OCI-LY7 (cell line): ENCODE measurements around the gene EDC3. TPM values are rescaled to one million over a fixed set of nuclear protein-coding genes. Genes with fewer than 3 reads are reported as not detected.

Source experiments
- BruUV-seq: library from RNA; stranded (reverse); fragments of 400-500 nt; replicated peaks from 2 replicates; lab custom pipeline; 2021; lab: Mats Ljungman, UMichigan
- CTCF ChIA-PET: fragments of 300-600 bp; sonication (Branson Sonifier 250); formaldehyde crosslinking; loops from one replicate; lab custom pipeline; 2022; ENCODE audit warnings: antibody characterized with exemption; ENCODE audit not compliant: unreplicated experiment; lab: Charles Lee
- POLR2A ChIA-PET: fragments of 300-600 bp; sonication (Branson Sonifier 250); formaldehyde crosslinking; loops from one replicate; lab custom pipeline; 2022; ENCODE audit warnings: antibody characterized with exemption; lab: Charles Lee
- DNase-seq: peaks from one replicate; pipeline ENCODE4 v3.0.0-alpha.2; 2015; ENCODE audit warnings: low spot score
- H2AFZ ChIP-seq: fragments of 200-600 bp; sonication (generic), shearing (Covaris generic); 2 replicates; pipeline ENCODE4 v1.6.1; 2014; ENCODE audit warnings: mild to moderate bottlenecking, antibody characterized with exemption, low read length, moderate library complexity
- H3K27ac ChIP-seq: fragments of 200-600 bp; sonication (generic); 2 replicates; pipeline ENCODE4 v1.5.1; 2014; ENCODE audit warnings: mixed run types, low read depth, mild to moderate bottlenecking, moderate library complexity, low read length, inconsistent platforms; ENCODE audit not compliant: poor library complexity, severe bottlenecking
- H3K36me3 ChIP-seq: fragments of 200-600 bp; sonication (generic); 2 replicates; pipeline ENCODE4 v1.6.1; 2014; ENCODE audit warnings: mild to moderate bottlenecking, antibody characterized with exemption, low read length, moderate library complexity, mixed read lengths; ENCODE audit not compliant: insufficient read depth
- H3K4me1 ChIP-seq: fragments of 200-600 bp; sonication (generic); 2 replicates; pipeline ENCODE4 v1.5.1; 2014; ENCODE audit warnings: mild to moderate bottlenecking, low read length; ENCODE audit not compliant: insufficient read depth, poor library complexity, severe bottlenecking
- H3K4me2 ChIP-seq: fragments of 200-600 bp; sonication (generic); 2 replicates; pipeline ENCODE4 v1.6.1; 2014; ENCODE audit warnings: mild to moderate bottlenecking, low read length
- H3K4me3 ChIP-seq: fragments of 200-600 bp; sonication (generic); 2 replicates; pipeline ENCODE4 v1.5.1; 2014; ENCODE audit warnings: mild to moderate bottlenecking, low read depth, low read length; ENCODE audit not compliant: poor library complexity, severe bottlenecking
- H3K79me2 ChIP-seq: fragments of 200-600 bp; sonication (generic); 2 replicates; pipeline ENCODE4 v1.6.1; 2016; ENCODE audit warnings: low read depth, mild to moderate bottlenecking, low read length, moderate library complexity, mixed read lengths; ENCODE audit not compliant: insufficient read depth
- H3K9me2 ChIP-seq: fragments of 200-600 bp; sonication (generic); 2 replicates; pipeline ENCODE4 v1.6.1; 2016; ENCODE audit warnings: mild to moderate bottlenecking, low read length, mixed read lengths; ENCODE audit not compliant: insufficient read depth
- H3K9me3 ChIP-seq: fragments of 200-600 bp; sonication (generic); 2 replicates; pipeline ENCODE4 v1.6.1; 2014; ENCODE audit warnings: mild to moderate bottlenecking, mixed run types, low read length, mixed read lengths
- H4K20me1 ChIP-seq: fragments of 200-600 bp; sonication (generic); 2 replicates; pipeline ENCODE4 v1.6.1; 2014; ENCODE audit warnings: mild to moderate bottlenecking, antibody characterized with exemption, low read length, moderate library complexity, mixed read lengths; ENCODE audit not compliant: insufficient read depth
- EZH2phosphoT487 ChIP-seq: fragments of 200-600 bp; sonication (generic); IDR thresholded peaks from 2 replicates; pipeline ENCODE4 v1.6.1; 2018; ENCODE audit warnings: low read depth, borderline replicate concordance, mild to moderate bottlenecking, mixed run types, antibody characterized with exemption, low read length, moderate library complexity, mixed read lengths
- intact Hi-C: fragments of 100-400 bp; cut with micrococcal nuclease; formaldehyde crosslinking; loops from one replicate; pipeline ENCODE4 v1.10.0; 2022; ENCODE audit not compliant: unreplicated experiment
- total RNA-seq, 2 experiments: library from RNA; depleted of rRNA in 1 of 2; stranded (reverse); fragments of >200 nt in 1 of 2; shearing (Covaris generic) in 1 of 2; gene quantifications; 2 replicates each; pipeline ENCODE4 v1.2.3, GENCODE V29; 2014 to 2022
- TF ChIP-seq, protein P1 (sequence below): fragments of 200-600 bp; sonication (generic); conservative IDR thresholded peaks from 2 replicates; pipeline ENCODE4 v1.5.1; 2014; ENCODE audit warnings: mild to moderate bottlenecking, antibody characterized with exemption, low read length, moderate library complexity, mixed read lengths

The EDC3 gene
- total RNA-seq, 2 experiments from 2014 or later, result 13.4 to 51.4 TPM

DNA sequence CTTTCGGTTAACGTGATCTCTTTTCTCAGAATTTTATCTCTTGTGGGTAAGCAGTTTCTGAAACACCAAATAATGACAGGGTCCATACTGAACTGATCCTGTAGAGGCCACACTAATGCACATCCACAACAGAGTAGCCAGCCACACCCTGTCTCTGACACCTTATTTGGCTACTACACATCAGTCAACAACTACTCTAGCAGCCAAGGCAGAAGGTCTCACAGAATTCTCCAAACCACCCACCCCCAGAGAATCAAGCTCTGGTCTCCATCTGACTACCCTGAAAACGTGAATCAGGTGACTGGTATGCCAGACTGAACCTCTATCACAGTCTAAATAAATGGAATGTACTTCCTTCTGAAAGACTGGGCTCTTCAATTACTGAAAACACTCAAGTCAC, 38.0 kb downstream of the EDC3 start:
- CTCF ChIA-PET, result no interaction called here

DNA sequence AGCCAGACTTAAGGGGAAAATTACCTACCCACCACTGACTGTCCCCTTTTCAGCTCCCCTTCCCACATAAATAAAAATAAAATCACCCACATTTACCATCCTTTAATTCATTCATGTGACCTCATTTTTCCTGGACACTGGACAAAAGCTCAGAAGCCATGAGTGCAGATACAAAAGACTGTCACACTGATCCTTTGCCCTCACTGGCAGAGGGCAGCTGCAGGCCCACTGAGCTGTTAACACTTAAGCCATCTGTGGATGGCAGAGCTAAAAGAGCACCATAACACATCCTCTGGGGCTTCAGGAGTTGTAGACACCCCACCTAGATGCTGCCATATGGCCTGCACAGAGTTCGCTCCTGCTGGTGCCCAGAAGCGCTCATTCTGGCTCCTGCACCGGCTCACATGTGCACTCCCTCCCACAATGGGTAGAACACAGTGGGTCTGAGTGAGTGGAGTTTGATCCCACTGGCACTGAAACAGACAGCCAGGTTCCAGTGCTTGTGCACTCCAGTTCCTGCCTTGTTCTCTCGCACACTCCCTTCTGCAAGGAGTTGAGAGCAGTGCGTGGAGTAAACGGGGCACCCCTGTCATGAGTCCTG, 38.8 kb downstream of the EDC3 start:
- Histone ChIP-seq H3K36me3 (peaks cover 43% of the 10 kb centered on the region), H3K4me3 (no peak overlapping the region), H3K9me2 (no peaks in the 10 kb centered on the region), H3K79me2 (no peaks in the 10 kb centered on the region), H4K20me1 (no peaks in the 10 kb centered on the region), H3K4me2 (no peak overlapping the region), H3K4me1 (no peaks in the 10 kb centered on the region), H3K9me3 (no peaks in the 10 kb centered on the region), H2AFZ (no peak overlapping the region), H3K27ac (no peak overlapping the region)
- BruUV-seq, result no TSS peak
- intact Hi-C loops, result no loop called here
- ChIA-PET POLR2A (no interaction called here), CTCF (no interaction called here)
- no peak for TF ChIP-seq EZH2phosphoT487
- TF ChIP-seq, protein P1, sequence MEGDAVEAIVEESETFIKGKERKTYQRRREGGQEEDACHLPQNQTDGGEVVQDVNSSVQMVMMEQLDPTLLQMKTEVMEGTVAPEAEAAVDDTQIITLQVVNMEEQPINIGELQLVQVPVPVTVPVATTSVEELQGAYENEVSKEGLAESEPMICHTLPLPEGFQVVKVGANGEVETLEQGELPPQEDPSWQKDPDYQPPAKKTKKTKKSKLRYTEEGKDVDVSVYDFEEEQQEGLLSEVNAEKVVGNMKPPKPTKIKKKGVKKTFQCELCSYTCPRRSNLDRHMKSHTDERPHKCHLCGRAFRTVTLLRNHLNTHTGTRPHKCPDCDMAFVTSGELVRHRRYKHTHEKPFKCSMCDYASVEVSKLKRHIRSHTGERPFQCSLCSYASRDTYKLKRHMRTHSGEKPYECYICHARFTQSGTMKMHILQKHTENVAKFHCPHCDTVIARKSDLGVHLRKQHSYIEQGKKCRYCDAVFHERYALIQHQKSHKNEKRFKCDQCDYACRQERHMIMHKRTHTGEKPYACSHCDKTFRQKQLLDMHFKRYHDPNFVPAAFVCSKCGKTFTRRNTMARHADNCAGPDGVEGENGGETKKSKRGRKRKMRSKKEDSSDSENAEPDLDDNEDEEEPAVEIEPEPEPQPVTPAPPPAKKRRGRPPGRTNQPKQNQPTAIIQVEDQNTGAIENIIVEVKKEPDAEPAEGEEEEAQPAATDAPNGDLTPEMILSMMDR, result no peak
- no peak for DNase-seq

More for the DNA sequence above, 38.0 kb downstream of the EDC3 start:
- no TSS peak for BruUV-seq
- no peak for DNase-seq
- peaks cover 43% of the 10 kb centered on the region for H3K36me3 ChIP-seq
- POLR2A ChIA-PET, result interaction anchor here (0.6 kb wide), 2 partner anchors 19 to 31 kb away, joined by 7 to 8 read pairs; no protein-coding TSS in a partner anchor
- intact Hi-C loops, result no loop called here
- no peak overlapping the region for H3K4me3 ChIP-seq
- H3K79me2 ChIP-seq, result no peaks in the 10 kb centered on the region
- H3K4me1 ChIP-seq, result no peaks in the 10 kb centered on the region
- no peaks in the 10 kb centered on the region for H3K9me2 ChIP-seq
- TF ChIP-seq, protein P1, result no peak
- TF ChIP-seq EZH2phosphoT487, result no peak
- no peak overlapping the region for H3K4me2 ChIP-seq
- no peaks in the 10 kb centered on the region for H4K20me1 ChIP-seq
- H2AFZ ChIP-seq, result no peak overlapping the region
- H3K27ac ChIP-seq, result no peak overlapping the region
- no peaks in the 10 kb centered on the region for H3K9me3 ChIP-seq

DNA sequence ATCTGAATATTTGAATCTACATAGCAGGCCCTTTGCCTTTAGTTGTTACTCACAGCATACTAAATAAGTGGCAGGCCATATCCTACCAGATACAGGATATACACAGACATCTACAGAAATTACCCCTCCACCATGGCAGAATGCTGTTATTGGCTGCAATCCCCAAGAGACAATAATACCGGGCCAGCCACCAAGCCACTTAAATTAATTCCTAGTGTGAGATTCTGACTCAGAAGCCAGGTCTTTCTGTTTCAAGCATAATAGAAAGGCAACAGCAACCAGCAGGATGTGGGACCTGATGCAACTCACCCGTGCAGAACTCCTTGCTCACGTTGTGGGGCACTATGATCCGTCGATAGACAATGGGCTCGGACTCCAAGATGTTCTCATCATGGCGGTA, 40.4 kb downstream of the EDC3 start:
- intact Hi-C loops, result no loop called here
- no TSS peak for BruUV-seq
- Histone ChIP-seq H3K4me1 (no peaks in the 10 kb centered on the region), H3K79me2 (no peaks in the 10 kb centered on the region), H3K4me2 (no peak overlapping the region), H3K4me3 (no peak overlapping the region), H3K9me2 (no peaks in the 10 kb centered on the region), H3K27ac (no peak overlapping the region), H4K20me1 (no peaks in the 10 kb centered on the region), H3K36me3 (peaks cover 50% of the 10 kb centered on the region), H3K9me3 (no peaks in the 10 kb centered on the region), H2AFZ (no peak overlapping the region)
- CTCF ChIA-PET, result interaction anchor here (0.5 kb wide), 1 partner anchor 330 kb away, joined by 4 read pairs; no protein-coding TSS in a partner anchor
- POLR2A ChIA-PET, result no interaction called here
- no peak for TF ChIP-seq EZH2phosphoT487
- TF ChIP-seq, protein P1, result no peak
- DNase-seq, result no peak
